ENCODE results near the gene TTN. TPM values are rescaled to one million over a fixed set of nuclear protein-coding genes. Genes with fewer than 3 reads are reported as not detected.

Gene TTN
- total RNA-seq, 1 donor from 2014 or later = under 0.01 TPM

- TF ChIP-seq CTCF (IDR thresholded peaks at IDR 0.05; ENCODE audit: insufficient read depth, low read length, poor library complexity, severe bottlenecking) = no peak
- no peaks in the 10 kb centered on the region for H3K27me3 ChIP-seq (ENCODE audit: control insufficient read depth, insufficient read depth, low read length)
- H3K4me3 ChIP-seq (ENCODE audit: low read depth, low read length) = no peak overlapping the region
- DNase-seq (ENCODE audit: low read depth) = no peak
- H3K36me3 ChIP-seq (ENCODE audit: control insufficient read depth, insufficient read depth, low read length) = no peaks in the 10 kb centered on the region
Measured at GRCh38 chr2:178718988-178719387, 88.2 kb downstream of the TTN start.

- Histone ChIP-seq H3K4me3 (ENCODE audit: low read depth, low read length) (no peak overlapping the region), H3K27me3 (ENCODE audit: control insufficient read depth, insufficient read depth, low read length) (no peaks in the 10 kb centered on the region), H3K36me3 (ENCODE audit: control insufficient read depth, insufficient read depth, low read length) (no peaks in the 10 kb centered on the region)
- no peak for TF ChIP-seq CTCF (IDR thresholded peaks at IDR 0.05; ENCODE audit: insufficient read depth, low read length, poor library complexity, severe bottlenecking)
- DNase-seq (ENCODE audit: low read depth) = no peak
Measured at GRCh38 chr2:178718283-178718682, 88.9 kb downstream of the TTN start.

- H3K36me3 ChIP-seq (ENCODE audit: control insufficient read depth, insufficient read depth, low read length) = no peaks in the 10 kb centered on the region
- no peak for TF ChIP-seq CTCF (IDR thresholded peaks at IDR 0.05; ENCODE audit: insufficient read depth, low read length, poor library complexity, severe bottlenecking)
- DNase-seq (ENCODE audit: low read depth) = no peak
- H3K4me3 ChIP-seq (ENCODE audit: low read depth, low read length) = no peak overlapping the region
- H3K27me3 ChIP-seq (ENCODE audit: control insufficient read depth, insufficient read depth, low read length) = no peaks in the 10 kb centered on the region
Measured at GRCh38 chr2:178716394-178716793, 90.8 kb downstream of the TTN start.

- TF ChIP-seq CTCF (IDR thresholded peaks at IDR 0.05; ENCODE audit: insufficient read depth, low read length, poor library complexity, severe bottlenecking) = no peak
- Histone ChIP-seq H3K27me3 (ENCODE audit: control insufficient read depth, insufficient read depth, low read length) (no peaks in the 10 kb centered on the region), H3K4me3 (ENCODE audit: low read depth, low read length) (no peak overlapping the region), H3K36me3 (ENCODE audit: control insufficient read depth, insufficient read depth, low read length) (no peaks in the 10 kb centered on the region)
- DNase-seq (ENCODE audit: low read depth) = no peak
Measured at GRCh38 chr2:178715366-178715765, 91.9 kb downstream of the TTN start.

- no peaks in the 10 kb centered on the region for H3K27me3 ChIP-seq (ENCODE audit: control insufficient read depth, insufficient read depth, low read length)
- no peak for DNase-seq (ENCODE audit: low read depth)
- no peaks in the 10 kb centered on the region for H3K36me3 ChIP-seq (ENCODE audit: control insufficient read depth, insufficient read depth, low read length)
- TF ChIP-seq CTCF (IDR thresholded peaks at IDR 0.05; ENCODE audit: insufficient read depth, low read length, poor library complexity, severe bottlenecking) = no peak
- H3K4me3 ChIP-seq (ENCODE audit: low read depth, low read length) = no peak overlapping the region
Measured at GRCh38 chr2:178707476-178707875, 99.7 kb downstream of the TTN start.

GRCh38 chr2:178704876-178705275 lies 102.3 kb downstream of the TTN start:
- Histone ChIP-seq H3K27me3 (ENCODE audit: control insufficient read depth, insufficient read depth, low read length) (no peaks in the 10 kb centered on the region), H3K4me3 (ENCODE audit: low read depth, low read length) (no peak overlapping the region), H3K36me3 (ENCODE audit: control insufficient read depth, insufficient read depth, low read length) (no peaks in the 10 kb centered on the region)
- DNase-seq (ENCODE audit: low read depth) = no peak
- no peak for TF ChIP-seq CTCF (IDR thresholded peaks at IDR 0.05; ENCODE audit: insufficient read depth, low read length, poor library complexity, severe bottlenecking)

All from kidney epithelial cell (primary cell).